IPS-18a (cell line): ENCODE measurements around the gene DDX10.

Experiments used
- H3K27ac ChIP-seq: one replicate; pipeline ENCODE4 v1.5.1; 2013; ENCODE audit warnings: low read length
- H3K27me3 ChIP-seq: one replicate; pipeline ENCODE4 v1.6.1; 2013; ENCODE audit warnings: mild to moderate bottlenecking, low read length; ENCODE audit not compliant: control insufficient read depth, insufficient read depth
- H3K36me3 ChIP-seq: one replicate; pipeline ENCODE4 v1.6.1; 2013; ENCODE audit warnings: low read depth, low read length; ENCODE audit not compliant: control insufficient read depth
- H3K4me1 ChIP-seq: one replicate; pipeline ENCODE4 v1.6.1; 2013; ENCODE audit warnings: low read depth, low read length; ENCODE audit not compliant: control insufficient read depth
- H3K4me3 ChIP-seq: one replicate; pipeline ENCODE4 v1.5.1; 2013; ENCODE audit warnings: low read length
- H3K9ac ChIP-seq: one replicate; pipeline ENCODE4 v1.6.1; 2013; ENCODE audit warnings: mild to moderate bottlenecking, low read length, moderate library complexity
- H3K9me3 ChIP-seq: one replicate; pipeline ENCODE4 v1.6.1; 2013; ENCODE audit warnings: low read depth, low read length; ENCODE audit not compliant: control insufficient read depth

DDX10 gene

DNA sequence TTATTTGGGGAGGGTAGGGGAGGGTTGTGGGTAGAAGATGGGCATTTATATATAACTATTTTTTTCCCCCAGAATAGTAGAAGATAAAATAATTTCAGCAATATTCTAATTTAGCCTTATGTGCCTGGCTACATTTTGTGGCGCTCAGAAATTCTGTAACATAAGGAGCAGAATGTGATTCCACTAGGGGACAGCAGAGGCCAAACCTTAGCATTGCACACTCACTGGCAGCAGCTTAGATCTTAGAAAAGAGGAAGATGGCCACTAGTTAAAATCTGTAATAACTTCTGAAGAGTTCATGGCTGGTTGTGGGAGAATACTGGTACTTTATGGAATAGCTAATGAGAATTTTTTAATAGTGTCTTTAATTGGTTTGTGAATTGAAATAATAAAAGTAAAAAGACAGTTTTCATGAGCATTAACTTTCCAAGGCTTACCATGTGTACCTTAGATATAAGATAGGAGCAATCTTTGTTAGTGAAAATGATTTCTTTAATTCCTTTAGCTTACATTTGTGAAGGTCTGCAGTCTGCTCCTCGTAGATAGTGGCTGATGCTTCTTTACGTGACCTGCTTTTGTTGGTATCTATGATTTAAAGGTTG lies 33.1 kb downstream of the DDX10 start:
- Histone ChIP-seq H3K27me3 (no peaks in the 10 kb centered on the region), H3K4me1 (no peaks in the 10 kb centered on the region), H3K27ac (no peak overlapping the region), H3K9ac (no peak overlapping the region), H3K4me3 (no peak overlapping the region), H3K36me3 (peaks cover 23% of the 10 kb centered on the region), H3K9me3 (no peaks in the 10 kb centered on the region)

- no peak overlapping the region for H3K27ac ChIP-seq
- peaks cover 13% of the 10 kb centered on the region for H3K36me3 ChIP-seq
- H3K9me3 ChIP-seq, result no peaks in the 10 kb centered on the region
- H3K27me3 ChIP-seq, result no peaks in the 10 kb centered on the region
- no peak overlapping the region for H3K9ac ChIP-seq
- no peak overlapping the region for H3K4me3 ChIP-seq
- H3K4me1 ChIP-seq, result no peaks in the 10 kb centered on the region
These were observed 34.2 kb downstream of the DDX10 start for GRCh38 chr11:108698844-108699642.

DNA sequence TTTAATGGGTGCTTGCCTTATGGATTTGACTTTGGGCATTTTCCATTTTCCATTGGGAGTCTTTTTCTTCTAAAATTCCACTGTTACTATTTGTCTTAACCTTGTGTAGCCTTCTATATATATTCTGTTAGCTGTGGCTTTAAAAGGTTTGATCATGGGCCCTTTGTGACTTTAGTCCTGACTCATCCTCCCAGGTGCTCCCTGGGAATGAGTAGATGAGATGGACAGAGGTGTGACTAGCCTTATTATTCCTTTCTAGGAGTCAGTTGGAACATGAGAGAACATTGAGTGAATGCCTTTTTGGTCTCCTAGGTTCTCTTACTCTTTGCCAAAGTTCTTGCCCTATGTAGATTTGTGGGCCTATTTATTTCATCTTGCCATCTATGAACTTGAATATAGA lies 39.0 kb downstream of the DDX10 start:
- Histone ChIP-seq H3K36me3 (peaks cover 21% of the 10 kb centered on the region), H3K27ac (no peak overlapping the region), H3K9ac (no peak overlapping the region), H3K4me3 (no peak overlapping the region), H3K9me3 (peaks cover 14% of the 10 kb centered on the region), H3K27me3 (no peaks in the 10 kb centered on the region), H3K4me1 (no peaks in the 10 kb centered on the region)

DNA sequence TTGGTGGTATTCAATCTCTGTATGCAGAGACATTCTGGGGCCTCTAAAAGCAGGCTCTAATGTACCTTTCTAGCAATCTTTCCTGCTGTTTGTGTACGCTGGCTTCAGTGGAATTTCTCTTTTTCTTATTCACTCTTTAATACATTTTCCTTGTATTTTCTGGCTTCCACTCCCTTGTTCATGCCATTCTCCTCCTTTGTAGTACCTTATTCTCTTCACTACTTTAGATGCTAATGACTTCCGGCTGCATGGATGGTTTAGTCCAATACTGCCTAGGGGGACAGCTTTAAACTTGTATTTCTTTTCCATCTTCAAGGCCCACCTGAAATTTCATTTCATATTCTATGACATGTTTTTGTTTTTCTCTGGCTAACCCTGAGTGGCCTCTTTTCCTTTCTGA lies 40.2 kb downstream of the DDX10 start:
- Histone ChIP-seq H3K27ac (no peak overlapping the region), H3K9me3 (peaks cover 17% of the 10 kb centered on the region), H3K4me1 (no peaks in the 10 kb centered on the region), H3K9ac (no peak overlapping the region), H3K4me3 (no peak overlapping the region), H3K27me3 (no peaks in the 10 kb centered on the region), H3K36me3 (peaks cover 20% of the 10 kb centered on the region)

GRCh38 chr11:108708173-108708572 lies 43.3 kb downstream of the DDX10 start:
- Histone ChIP-seq H3K4me3 (no peak overlapping the region), H3K27ac (no peak overlapping the region), H3K9me3 (peaks cover 17% of the 10 kb centered on the region), H3K9ac (no peak overlapping the region), H3K36me3 (peaks cover 20% of the 10 kb centered on the region), H3K27me3 (no peaks in the 10 kb centered on the region), H3K4me1 (no peaks in the 10 kb centered on the region)

GRCh38 chr11:108709741-108710140 lies 44.9 kb downstream of the DDX10 start:
- Histone ChIP-seq H3K4me1 (no peaks in the 10 kb centered on the region), H3K36me3 (peaks cover 20% of the 10 kb centered on the region), H3K27me3 (no peaks in the 10 kb centered on the region), H3K9me3 (peaks cover 17% of the 10 kb centered on the region), H3K4me3 (no peak overlapping the region), H3K27ac (no peak overlapping the region), H3K9ac (no peak overlapping the region)

DNA sequence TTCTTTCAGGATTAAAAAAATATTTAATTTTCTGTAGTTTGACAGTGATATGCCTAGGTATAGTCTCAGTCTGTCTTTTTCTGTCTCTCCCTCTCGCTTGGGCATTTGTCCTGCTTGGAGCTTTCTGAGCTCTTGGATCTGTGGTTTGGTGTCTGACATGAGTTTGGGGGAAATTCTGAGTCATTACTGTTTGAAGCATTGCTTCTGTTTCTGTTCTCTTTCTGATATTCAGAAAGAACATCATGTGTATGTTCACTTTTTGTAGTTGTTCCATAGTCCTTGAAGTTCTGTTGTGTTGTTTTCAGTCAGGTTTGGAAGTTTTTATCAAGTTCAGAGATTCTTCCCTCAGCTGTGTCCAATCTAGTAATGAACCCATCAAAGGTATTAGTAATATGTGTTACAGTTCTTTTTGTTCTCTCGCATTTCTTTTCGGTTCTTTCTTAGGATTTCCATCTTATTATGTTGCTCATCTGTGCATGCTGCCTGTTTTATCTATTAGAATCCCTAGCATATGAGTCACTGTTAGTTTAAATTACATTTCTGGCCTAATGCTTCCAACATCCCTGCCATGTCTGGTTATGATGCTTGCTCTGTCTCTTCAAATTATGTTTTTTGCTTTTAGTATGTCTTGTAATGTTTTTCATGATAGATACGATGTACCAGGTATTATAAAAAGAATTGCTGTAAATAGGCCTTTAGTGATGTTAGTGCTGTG lies 48.4 kb downstream of the DDX10 start:
- H3K27ac ChIP-seq, result no peak overlapping the region

DNA sequence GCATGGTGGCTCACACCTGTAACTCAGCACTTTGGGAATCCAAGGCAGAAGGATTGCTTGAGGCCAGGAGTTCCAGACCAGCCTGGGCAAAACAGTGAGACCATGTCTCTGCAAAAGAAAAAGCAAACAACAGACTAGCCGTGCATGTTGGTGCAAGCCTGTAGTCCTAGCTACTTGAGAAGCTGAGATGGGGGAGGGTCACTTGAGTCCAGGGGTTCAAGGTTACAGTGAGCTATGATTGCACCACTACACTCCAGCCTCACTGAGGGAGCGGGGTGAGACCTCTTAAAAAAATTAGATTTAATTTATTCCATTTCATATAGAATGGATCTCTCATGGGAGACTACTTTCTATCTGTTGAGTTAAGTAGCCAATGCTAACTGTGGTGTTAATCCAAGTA lies 50.4 kb downstream of the DDX10 start:
- H3K4me3 ChIP-seq, result no peak overlapping the region
- no peaks in the 10 kb centered on the region for H3K4me1 ChIP-seq
- no peaks in the 10 kb centered on the region for H3K9me3 ChIP-seq
- H3K27ac ChIP-seq, result no peak overlapping the region
- H3K9ac ChIP-seq, result no peak overlapping the region
- H3K36me3 ChIP-seq, result peaks cover 7% of the 10 kb centered on the region
- H3K27me3 ChIP-seq, result no peaks in the 10 kb centered on the region

More for the DNA sequence above, 48.4 kb downstream of the DDX10 start:
- no peak overlapping the region for H3K4me3 ChIP-seq
- peaks cover 12% of the 10 kb centered on the region for H3K36me3 ChIP-seq
- H3K9me3 ChIP-seq, result peaks cover 9% of the 10 kb centered on the region
- no peaks in the 10 kb centered on the region for H3K4me1 ChIP-seq
- no peaks in the 10 kb centered on the region for H3K27me3 ChIP-seq
- no peak overlapping the region for H3K9ac ChIP-seq

- Histone ChIP-seq H3K9ac (no peak overlapping the region), H3K9me3 (no peaks in the 10 kb centered on the region), H3K4me3 (no peak overlapping the region), H3K4me1 (no peaks in the 10 kb centered on the region), H3K36me3 (peaks cover 14% of the 10 kb centered on the region), H3K27me3 (no peaks in the 10 kb centered on the region), H3K27ac (no peak overlapping the region)
These were observed 53.6 kb downstream of the DDX10 start for GRCh38 chr11:108718466-108718865.

DNA sequence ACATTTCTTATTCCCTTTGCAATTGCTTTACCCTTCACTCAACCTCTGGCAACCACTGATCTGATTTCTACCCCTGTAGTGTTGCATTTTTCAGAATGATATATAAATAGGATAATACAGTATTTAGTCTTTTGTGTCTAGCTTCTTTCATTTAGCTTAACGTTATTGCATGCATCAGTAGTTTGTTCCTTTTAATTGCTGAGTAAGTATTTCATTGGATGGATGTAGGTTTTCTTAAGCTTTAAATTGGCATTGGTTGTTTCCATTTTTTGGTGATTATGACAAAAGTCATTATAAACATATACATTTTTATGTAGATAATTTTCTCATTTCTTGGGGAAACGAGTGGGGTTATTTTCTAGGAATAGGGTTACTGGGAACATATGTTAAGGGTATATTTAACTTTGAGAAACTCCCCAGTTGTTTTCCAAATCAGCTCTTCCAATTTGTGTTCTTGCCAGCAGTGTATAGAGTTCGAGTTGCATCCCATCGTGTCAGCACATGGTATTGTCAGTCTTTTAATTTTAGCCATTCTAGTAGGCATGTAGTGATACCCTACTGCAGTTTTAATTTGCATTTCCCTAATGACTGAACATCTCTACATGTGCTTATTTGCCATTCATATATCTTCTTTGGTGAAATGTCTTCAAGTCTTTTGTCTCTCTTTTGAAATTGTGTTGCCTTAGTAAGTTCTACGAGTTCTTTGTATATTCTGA lies 60.3 kb downstream of the DDX10 start:
- peaks cover 14% of the 10 kb centered on the region for H3K36me3 ChIP-seq
- H3K27me3 ChIP-seq, result no peaks in the 10 kb centered on the region
- H3K4me1 ChIP-seq, result no peaks in the 10 kb centered on the region
- H3K9ac ChIP-seq, result no peak overlapping the region
- H3K27ac ChIP-seq, result no peak overlapping the region
- H3K4me3 ChIP-seq, result no peak overlapping the region
- no peaks in the 10 kb centered on the region for H3K9me3 ChIP-seq

- no peaks in the 10 kb centered on the region for H3K9me3 ChIP-seq
- no peak overlapping the region for H3K4me3 ChIP-seq
- no peak overlapping the region for H3K9ac ChIP-seq
- H3K27ac ChIP-seq, result no peak overlapping the region
- H3K4me1 ChIP-seq, result no peaks in the 10 kb centered on the region
- no peaks in the 10 kb centered on the region for H3K27me3 ChIP-seq
- H3K36me3 ChIP-seq, result peaks cover 14% of the 10 kb centered on the region
These were observed 61.4 kb downstream of the DDX10 start for GRCh38 chr11:108726077-108726800.
